Amniotic stem cell (primary cell): ENCODE results near the gene HLA-DQA1.
"Not testable (repeated sequence)": the region's sequence is repeated elsewhere in the genome, so short reads cannot be mapped to it uniquely, and the experiment has no call there.

Source experiments
- DNase-seq: peaks from one replicate; lab custom pipeline; 2025; lab: John Stamatoyannopoulos, UW

HLA-DQA1 gene

DNA sequence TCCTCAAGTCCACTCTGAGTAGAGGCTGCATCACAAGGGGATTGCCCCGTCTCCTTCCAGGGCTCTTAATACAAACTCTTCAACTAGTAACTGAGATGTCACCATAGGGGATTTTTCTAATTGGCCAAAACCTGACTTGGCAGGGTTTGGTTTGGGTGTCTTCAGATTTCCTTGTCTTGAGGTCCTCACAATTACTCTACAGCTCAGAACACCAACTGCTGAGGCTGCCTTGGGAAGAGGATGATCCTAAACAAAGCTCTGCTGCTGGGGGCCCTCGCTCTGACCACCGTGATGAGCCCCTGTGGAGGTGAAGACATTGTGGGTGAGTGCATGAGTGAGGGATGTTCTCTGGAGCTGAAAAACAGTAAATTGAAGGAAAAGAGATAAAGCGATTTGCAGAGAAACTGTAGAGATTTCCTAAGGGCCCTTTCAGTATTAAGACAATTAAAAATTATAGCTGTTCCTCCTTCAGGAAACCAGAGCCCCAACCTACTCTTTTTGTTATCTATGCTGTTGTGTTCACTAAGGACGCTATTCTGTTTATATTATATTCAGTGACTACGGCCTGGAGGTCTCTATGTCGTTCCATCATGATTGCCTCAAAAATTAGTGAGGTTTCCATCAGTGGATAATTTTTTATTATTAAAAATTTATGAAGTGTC lies at the start of gene HLA-DQA1:
TSS of gene HLA-DQA1 (plus strand) at position 188 of the 662 bp plus-strand sequence. CDS start at position 241, 53 bp downstream.
- no peak for DNase-seq

- no peak for DNase-seq
Measured at GRCh38 chr6:32588156-32588555, 49.0 kb upstream of the HLA-DQA1 start.

- no peak for DNase-seq
Measured at GRCh38 chr6:32589596-32590449, 47.4 kb upstream of the HLA-DQA1 start, which contains the start of gene HLA-DRB1. HLA-DRB1 (minus strand) TSS chr6:32589848; CDS start chr6:32589742, 106 bp downstream.

DNA sequence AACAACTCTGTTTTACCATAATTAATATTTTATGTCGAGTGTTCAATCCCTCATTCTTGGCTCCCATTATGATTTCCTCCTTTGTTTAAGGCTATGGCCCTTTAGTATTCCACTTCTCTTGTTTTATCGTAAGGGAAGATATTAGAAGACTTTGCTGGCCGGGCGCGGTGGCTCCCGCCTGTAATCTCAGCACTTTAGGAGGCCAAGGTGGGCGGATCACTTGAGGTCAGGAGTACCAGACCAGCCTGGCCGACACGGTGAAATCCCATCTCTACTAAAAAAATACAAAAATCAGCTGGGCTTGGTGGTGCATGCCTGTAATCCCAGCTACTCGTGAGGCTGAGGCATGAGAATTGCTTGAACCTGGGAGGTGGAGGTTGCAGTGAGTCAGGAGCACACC lies 46.5 kb upstream of the HLA-DQA1 start:
- not testable (repeated sequence) for DNase-seq

GRCh38 chr6:32597024-32597423 lies 40.2 kb upstream of the HLA-DQA1 start:
- DNase-seq, result no peak

- no peak for DNase-seq
Measured at GRCh38 chr6:32602383-32602782, 34.8 kb upstream of the HLA-DQA1 start.

- no peak for DNase-seq
Measured at GRCh38 chr6:32603222-32603621, 34.0 kb upstream of the HLA-DQA1 start.

DNA sequence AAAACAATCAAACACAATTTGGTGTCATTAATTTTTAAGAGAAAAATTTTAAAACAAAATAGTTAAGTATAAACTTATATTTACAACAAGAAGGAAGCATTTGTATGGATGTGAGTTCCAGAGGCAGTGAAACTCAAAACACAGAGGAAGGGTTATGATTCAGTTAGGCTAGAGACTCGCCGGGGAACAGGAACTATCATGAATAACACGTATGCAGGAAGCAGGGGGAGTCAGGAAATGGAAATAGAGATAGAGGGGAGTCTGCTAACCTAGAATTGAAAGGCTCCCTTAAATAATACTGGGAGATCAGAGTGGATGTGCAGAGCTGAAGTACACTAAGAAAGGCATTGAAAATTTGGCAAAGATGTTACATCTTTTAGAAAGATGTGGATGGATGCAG lies 33.3 kb upstream of the HLA-DQA1 start:
- DNase-seq, result no peak

DNA sequence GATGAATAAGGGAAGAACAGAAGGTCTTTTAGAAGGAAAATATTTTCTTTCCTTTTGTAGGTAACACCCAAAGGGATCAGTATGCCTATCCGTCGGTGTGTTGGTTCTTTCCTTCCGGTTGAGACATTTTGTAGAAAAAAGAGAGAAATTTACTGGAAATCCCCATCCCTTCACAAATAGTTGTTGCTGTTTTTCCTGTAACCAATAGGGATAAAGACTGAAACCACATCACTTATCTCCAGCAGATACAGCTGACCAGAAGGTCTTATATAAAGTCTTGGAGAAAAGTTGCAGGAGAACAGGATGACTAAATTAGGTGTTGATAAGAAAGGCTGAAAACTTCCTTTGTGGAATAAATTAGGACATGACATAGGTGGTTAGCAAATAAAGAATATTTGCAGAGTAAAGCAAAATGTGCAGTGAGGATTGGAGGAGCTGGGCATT lies 32.8 kb upstream of the HLA-DQA1 start:
- DNase-seq, result no peak

- DNase-seq, result no peak
Measured at GRCh38 chr6:32607263-32607987, 29.8 kb upstream of the HLA-DQA1 start.

DNA sequence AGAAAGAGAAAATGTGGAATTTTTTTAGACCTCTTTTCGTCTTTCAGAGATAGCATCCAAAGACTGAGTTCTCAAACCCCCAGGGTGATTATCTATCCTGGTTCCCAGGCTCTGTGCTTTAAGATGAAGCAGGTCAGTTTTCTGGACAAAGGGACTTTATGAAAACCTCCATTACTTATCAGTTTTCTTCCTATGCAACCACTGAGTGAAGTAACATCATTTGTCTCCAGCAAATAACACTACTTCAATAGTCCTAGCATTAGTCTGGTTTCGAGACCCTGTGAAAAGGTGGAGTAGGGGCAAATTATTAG lies 29.3 kb upstream of the HLA-DQA1 start:
- DNase-seq, result no peak

GRCh38 chr6:32608362-32608761 lies 28.8 kb upstream of the HLA-DQA1 start:
- no peak for DNase-seq

- no peak for DNase-seq
Measured at GRCh38 chr6:32609391-32609730, 27.8 kb upstream of the HLA-DQA1 start.

DNA sequence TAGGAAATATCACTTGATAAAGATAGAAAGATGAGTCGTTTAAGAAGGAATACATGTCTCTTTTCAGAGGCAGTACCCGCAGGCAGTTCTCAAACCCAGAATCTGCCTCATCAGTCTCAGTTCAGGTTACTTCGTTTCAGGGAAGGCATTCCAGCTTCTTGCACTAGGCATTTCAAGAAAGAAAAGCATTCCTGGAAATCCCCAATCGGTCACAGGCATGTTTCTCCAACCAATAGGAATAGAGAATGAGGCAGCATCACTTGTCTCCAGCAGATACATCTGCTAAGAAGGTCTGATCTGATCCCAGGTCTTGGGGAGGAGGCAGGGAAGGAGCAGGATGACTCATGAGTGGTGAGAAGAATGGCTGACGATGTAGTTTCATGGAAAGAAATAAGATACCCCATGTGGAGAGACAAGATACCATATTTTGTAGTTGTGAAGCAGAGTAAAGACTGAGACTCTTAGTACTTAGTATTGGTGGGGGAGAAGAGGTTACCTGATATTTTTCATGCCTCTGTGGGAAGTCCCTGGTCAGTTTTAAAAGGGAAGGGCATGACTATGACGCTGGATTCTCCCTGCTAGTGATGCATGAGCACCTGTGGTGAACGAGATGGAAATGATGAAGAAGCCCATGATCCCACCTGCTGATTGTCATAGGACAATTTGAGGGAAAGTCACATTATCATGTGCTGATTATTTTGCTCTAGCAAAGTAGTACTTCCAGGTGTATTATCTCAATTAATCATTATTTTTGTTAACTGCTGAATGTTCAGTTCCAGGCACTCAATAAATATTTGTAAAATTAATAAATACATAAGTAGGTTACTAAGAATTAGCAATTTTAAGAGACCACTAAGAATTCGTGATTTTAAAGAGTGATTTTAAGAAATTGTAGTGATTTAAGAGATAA lies 27.2 kb upstream of the HLA-DQA1 start:
- peak; percentile 39 for DNase-seq

GRCh38 chr6:32610682-32611296 lies 26.4 kb upstream of the HLA-DQA1 start:
- no peak for DNase-seq

DNA sequence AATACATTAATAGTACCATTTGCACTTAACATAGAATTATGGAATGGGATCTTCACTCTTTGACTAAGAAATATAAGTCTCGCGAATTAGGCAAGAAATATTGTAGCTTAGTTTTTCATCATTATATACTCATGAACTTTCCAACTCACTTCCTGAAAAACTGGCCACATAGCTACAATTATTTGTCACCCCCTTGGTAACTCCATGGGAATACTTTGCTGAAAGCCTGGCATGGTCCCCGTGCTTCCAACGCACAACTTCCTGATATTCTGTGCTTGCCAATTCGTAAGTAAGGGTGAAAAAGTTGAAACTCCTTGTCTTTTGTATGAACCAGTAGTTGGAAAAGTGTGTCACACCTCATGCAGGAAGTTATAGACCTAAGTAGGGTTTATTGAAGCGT lies 23.7 kb upstream of the HLA-DQA1 start:
- no peak for DNase-seq

- no peak for DNase-seq
Measured at GRCh38 chr6:32614366-32615081, 22.7 kb upstream of the HLA-DQA1 start.

DNA sequence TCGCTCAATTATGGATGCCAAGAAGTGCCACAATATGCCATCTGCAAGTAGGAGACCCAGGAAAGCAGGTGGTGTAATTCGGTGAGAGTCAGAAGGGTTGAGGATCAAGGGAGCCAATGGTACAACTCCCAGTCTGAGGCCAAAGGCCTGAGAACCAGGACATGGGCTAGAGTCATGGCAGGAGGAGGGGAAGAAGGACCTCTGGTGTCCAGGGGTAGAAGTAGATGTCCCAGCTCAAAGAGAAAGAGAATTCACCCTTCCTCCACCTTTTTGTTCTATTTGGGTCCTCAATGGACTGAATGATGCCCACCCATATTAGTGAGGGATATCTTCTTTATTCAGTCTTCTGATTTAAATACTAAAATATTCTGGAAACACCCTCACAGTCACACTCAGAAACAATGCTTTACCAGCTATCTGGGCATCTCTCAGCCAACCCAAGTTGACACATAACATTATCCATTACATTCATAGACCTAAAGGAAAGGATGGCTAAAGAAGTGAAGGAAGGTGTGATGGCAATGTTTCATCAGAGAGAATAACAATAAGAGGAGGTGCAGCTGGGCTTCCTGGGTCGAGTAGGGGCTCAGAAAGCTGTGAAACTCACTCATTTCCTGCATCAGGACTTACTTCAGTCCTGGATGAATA lies 21.2 kb upstream of the HLA-DQA1 start:
- no peak for DNase-seq

DNA sequence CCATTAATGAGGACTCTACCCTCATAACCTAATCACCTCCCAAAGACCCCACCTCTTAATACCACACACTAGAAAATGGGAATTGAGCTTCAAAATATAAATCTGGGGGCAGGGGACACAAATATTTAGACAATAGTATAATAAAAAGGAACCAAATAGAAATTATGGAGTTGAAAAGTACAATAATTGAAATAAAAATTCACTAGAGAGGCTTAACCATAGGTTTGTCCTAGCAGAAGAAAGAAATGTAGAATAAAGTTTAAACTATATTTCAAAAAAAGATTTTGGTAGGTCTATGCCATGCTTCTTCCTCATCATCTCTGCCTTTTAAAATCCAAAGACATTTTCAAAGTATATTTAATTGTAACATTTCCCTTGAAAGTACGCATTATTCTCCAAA lies 19.5 kb upstream of the HLA-DQA1 start:
- no peak for DNase-seq

DNA sequence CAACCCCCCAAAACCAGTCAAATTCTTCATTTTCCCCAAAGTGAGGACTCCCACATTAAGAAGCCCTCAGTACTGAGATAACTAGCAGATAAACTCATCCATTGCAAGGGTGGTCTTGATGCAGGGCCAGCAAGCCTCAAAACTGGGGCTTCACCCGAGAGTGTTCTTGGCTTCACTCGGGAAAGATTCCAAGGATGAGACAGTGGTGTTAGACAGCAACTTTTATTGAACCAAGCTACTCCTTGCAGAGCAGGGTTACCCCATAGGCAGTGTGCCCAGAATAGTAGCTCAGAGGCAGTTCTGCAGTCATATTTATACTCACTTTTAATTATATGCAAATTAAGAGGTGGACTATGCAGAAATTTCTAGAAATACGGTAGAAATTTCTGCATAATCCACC lies 15.8 kb upstream of the HLA-DQA1 start:
- DNase-seq, result no peak
